ENCODE results near the gene PATE1.

DNA sequence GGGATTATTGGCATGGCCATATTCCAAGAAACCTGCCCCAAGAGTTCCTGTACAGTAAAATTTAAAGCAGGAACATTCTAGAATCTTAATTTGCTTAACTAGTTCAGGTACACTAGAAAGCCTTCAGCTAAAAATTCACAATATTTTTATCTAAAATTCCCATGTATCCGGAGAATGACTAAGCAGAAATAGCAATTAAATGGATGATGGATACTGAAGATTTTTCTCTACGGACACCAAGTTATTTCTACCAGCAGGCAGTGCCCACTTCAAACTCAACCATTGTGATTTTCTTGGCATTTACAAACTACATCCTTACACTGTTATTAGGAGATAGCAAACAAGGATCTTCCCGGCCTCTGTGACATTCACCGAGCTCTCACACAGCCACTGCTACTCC lies 44.7 kb downstream of the PATE1 start:
- TF ChIP-seq, protein P1, sequence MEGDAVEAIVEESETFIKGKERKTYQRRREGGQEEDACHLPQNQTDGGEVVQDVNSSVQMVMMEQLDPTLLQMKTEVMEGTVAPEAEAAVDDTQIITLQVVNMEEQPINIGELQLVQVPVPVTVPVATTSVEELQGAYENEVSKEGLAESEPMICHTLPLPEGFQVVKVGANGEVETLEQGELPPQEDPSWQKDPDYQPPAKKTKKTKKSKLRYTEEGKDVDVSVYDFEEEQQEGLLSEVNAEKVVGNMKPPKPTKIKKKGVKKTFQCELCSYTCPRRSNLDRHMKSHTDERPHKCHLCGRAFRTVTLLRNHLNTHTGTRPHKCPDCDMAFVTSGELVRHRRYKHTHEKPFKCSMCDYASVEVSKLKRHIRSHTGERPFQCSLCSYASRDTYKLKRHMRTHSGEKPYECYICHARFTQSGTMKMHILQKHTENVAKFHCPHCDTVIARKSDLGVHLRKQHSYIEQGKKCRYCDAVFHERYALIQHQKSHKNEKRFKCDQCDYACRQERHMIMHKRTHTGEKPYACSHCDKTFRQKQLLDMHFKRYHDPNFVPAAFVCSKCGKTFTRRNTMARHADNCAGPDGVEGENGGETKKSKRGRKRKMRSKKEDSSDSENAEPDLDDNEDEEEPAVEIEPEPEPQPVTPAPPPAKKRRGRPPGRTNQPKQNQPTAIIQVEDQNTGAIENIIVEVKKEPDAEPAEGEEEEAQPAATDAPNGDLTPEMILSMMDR (optimal IDR thresholded peaks at IDR 0.05 in 1 of 3, IDR thresholded peaks at IDR 0.05 in 1 of 3, conservative IDR thresholded peaks at IDR 0.05 in 1 of 3; ENCODE audit: extremely low read depth in 1 of 3, insufficient read depth in 2 of 3, low read length in 3 of 3), result no peak
- no peak for TF ChIP-seq EZH2 (IDR thresholded peaks at IDR 0.05; ENCODE audit: low read length)
